HEK293T (cell line): Measurements from ENCODE around the gene PACC1.
A peak's percentile ranks its signal among the peaks of the same experiment; 100 is the strongest.

Source experiments
- ARNT ChIP-seq: fragments of 450-650 bp; IDR thresholded peaks from 2 replicates; pipeline ENCODE4 v1.6.1; 2017; ENCODE audit warnings: mild to moderate bottlenecking
- BHLHE40 ChIP-seq: fragments of 450-650 bp; IDR thresholded peaks from 2 replicates; pipeline ENCODE4 v1.6.1; 2016; ENCODE audit warnings: mild to moderate bottlenecking, moderate library complexity, borderline replicate concordance
- CTBP1 ChIP-seq: fragments of 450-650 bp; IDR thresholded peaks from 2 replicates; pipeline ENCODE4 v1.6.1; 2016; ENCODE audit warnings: borderline replicate concordance
- ELF4 ChIP-seq: fragments of 450-650 bp; IDR thresholded peaks from 2 replicates; pipeline ENCODE4 v1.6.1; 2017; ENCODE audit warnings: antibody characterized with exemption
- FOXA1 ChIP-seq: fragments of 450-650 bp; IDR thresholded peaks from 2 replicates; pipeline ENCODE4 v1.6.1; 2016; ENCODE audit warnings: mild to moderate bottlenecking
- FOXK2 ChIP-seq: fragments of 450-650 bp; IDR thresholded peaks from 2 replicates; pipeline ENCODE4 v1.6.1; 2016; ENCODE audit warnings: mild to moderate bottlenecking
- FOXM1 ChIP-seq: fragments of 450-650 bp; IDR thresholded peaks from 2 replicates; pipeline ENCODE4 v1.6.1; 2017; ENCODE audit warnings: mild to moderate bottlenecking, borderline replicate concordance
- HDGF ChIP-seq: fragments of 450-650 bp; IDR thresholded peaks from 2 replicates; pipeline ENCODE4 v1.6.1; 2017; ENCODE audit warnings: antibody characterized with exemption, borderline replicate concordance
- NFRKB ChIP-seq: fragments of 450-650 bp; IDR thresholded peaks from 2 replicates; pipeline ENCODE4 v1.6.1; 2016; ENCODE audit warnings: mild to moderate bottlenecking, moderate library complexity
- PKNOX1 ChIP-seq: fragments of 450-650 bp; IDR thresholded peaks from 2 replicates; pipeline ENCODE4 v1.6.1; 2016
- SP1 ChIP-seq: fragments of 450-650 bp; IDR thresholded peaks from 2 replicates; pipeline ENCODE4 v1.6.1; 2017
- SUZ12 ChIP-seq: fragments of 450-650 bp; IDR thresholded peaks from 2 replicates; pipeline ENCODE4 v1.6.1; 2016; ENCODE audit warnings: mild to moderate bottlenecking
- TARDBP ChIP-seq: fragments of 450-650 bp; IDR thresholded peaks from 2 replicates; pipeline ENCODE4 v1.6.1; 2016
- ZNF384 ChIP-seq: fragments of 450-650 bp; IDR thresholded peaks from 2 replicates; pipeline ENCODE4 v1.6.1; 2016

DNA sequence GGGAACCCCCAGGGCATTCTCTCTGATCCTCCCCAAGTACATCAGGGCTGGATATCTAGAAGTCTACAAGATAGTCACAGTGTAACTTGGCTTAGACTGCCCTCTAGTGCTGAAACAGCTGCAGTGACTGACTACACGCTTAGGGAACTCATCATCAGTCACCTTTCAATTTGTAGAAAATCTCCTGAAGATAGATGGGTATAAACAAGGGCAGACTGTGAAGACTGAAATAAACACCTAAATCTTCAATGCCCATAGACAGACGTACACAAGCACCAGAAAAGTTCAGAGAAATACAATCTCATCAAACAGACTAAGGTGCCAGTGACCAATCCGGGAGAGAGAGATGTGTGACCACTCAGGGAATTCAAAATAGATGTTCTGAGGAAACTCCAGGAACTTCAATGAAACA is 46.6 kb downstream of the PACC1 start:
- TF ChIP-seq ELF4, result no peak
- TF ChIP-seq SP1, result no peak
- TF ChIP-seq FOXA1, result no peak
- no peak for TF ChIP-seq CTBP1
- TF ChIP-seq NFRKB, result no peak
- no peak for TF ChIP-seq HDGF
- TF ChIP-seq SUZ12, result no peak
- TF ChIP-seq FOXK2, result no peak
- no peak for TF ChIP-seq FOXM1
- TF ChIP-seq PKNOX1, result peak; percentile 3; the same call in 1 of the 2 replicates
- no peak for TF ChIP-seq BHLHE40
- no peak for TF ChIP-seq ARNT
- no peak for TF ChIP-seq ZNF384
- no peak for TF ChIP-seq TARDBP
